ENCODE data around the gene KCNQ5. TPM values are rescaled to one million over a fixed set of nuclear protein-coding genes. Genes with fewer than 3 reads are reported as not detected.

Gene KCNQ5
- total RNA-seq, 1 experiment from 2014 or later = 2.0 TPM

- no peak for TF ChIP-seq ZNF532 (CRISPR knock-in tag; IDR thresholded peaks at IDR 0.05; ENCODE audit: borderline replicate concordance)
- no peak for TF ChIP-seq NR1H2 (CRISPR knock-in tag; IDR thresholded peaks at IDR 0.05)
- TF ChIP-seq FOXK1 (CRISPR knock-in tag; IDR thresholded peaks at IDR 0.05) = no peak
- TF ChIP-seq IRF2 (CRISPR knock-in tag; IDR thresholded peaks at IDR 0.05; ENCODE audit: borderline replicate concordance, low read depth) = no peak
- TF ChIP-seq SOX15 (CRISPR knock-in tag; IDR thresholded peaks at IDR 0.05) = no peak
- no peak for TF ChIP-seq CBFB (CRISPR knock-in tag; IDR thresholded peaks at IDR 0.05; ENCODE audit: low read depth)
- no peak for TF ChIP-seq TEAD1 (CRISPR knock-in tag; IDR thresholded peaks at IDR 0.05)
- TF ChIP-seq TCF7 (CRISPR knock-in tag; IDR thresholded peaks at IDR 0.05; ENCODE audit: low read depth) = no peak
- TF ChIP-seq, protein P1, sequence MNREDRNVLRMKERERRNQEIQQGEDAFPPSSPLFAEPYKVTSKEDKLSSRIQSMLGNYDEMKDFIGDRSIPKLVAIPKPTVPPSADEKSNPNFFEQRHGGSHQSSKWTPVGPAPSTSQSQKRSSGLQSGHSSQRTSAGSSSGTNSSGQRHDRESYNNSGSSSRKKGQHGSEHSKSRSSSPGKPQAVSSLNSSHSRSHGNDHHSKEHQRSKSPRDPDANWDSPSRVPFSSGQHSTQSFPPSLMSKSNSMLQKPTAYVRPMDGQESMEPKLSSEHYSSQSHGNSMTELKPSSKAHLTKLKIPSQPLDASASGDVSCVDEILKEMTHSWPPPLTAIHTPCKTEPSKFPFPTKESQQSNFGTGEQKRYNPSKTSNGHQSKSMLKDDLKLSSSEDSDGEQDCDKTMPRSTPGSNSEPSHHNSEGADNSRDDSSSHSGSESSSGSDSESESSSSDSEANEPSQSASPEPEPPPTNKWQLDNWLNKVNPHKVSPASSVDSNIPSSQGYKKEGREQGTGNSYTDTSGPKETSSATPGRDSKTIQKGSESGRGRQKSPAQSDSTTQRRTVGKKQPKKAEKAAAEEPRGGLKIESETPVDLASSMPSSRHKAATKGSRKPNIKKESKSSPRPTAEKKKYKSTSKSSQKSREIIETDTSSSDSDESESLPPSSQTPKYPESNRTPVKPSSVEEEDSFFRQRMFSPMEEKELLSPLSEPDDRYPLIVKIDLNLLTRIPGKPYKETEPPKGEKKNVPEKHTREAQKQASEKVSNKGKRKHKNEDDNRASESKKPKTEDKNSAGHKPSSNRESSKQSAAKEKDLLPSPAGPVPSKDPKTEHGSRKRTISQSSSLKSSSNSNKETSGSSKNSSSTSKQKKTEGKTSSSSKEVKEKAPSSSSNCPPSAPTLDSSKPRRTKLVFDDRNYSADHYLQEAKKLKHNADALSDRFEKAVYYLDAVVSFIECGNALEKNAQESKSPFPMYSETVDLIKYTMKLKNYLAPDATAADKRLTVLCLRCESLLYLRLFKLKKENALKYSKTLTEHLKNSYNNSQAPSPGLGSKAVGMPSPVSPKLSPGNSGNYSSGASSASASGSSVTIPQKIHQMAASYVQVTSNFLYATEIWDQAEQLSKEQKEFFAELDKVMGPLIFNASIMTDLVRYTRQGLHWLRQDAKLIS (CRISPR knock-in tag; IDR thresholded peaks at IDR 0.05; ENCODE audit: borderline replicate concordance) = no peak
- no peak for TF ChIP-seq PRRX2 (CRISPR knock-in tag; IDR thresholded peaks at IDR 0.05)
These were observed 464.9 kb downstream of the KCNQ5 start (continued) for GRCh38 chr6:73086726-73087125.

DNA sequence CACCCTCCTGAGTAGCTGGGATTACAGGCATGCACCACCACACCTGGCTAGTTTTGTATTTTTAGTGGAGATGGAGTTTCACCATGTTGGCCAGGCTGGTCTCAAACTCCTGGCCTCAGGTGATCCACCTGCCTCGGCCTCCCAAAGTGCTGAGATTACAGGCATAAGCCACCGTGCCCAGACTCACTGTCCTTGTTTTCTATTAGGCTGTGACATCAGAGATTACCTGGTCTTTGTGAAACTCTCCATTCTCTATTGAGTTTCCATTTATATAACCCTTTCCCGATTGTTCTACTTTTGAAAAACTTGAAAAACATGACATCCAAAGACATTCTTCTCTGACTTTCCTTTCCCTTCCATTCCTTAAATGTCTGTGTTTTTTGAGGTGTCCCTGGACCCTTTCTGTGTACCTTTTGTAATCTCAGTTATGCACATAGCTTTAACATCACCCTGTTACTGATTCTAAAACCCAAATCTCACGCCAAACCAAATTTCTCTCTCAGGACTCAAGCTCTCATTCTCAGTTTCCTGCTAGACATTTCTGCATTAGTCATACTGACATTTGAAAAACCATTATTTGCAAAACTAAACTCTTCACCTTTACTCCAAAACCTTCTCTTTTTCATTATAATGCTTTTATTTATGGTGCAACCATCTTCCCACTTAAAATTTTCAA, 466.4 kb downstream of the KCNQ5 start:
- no peaks in the 10 kb centered on the region for H3K27me3 Mint-ChIP-seq (ENCODE audit: low read depth)
- H3K4me1 Mint-ChIP-seq = peaks cover 23% of the 10 kb centered on the region
- DNase-seq (ENCODE audit: low spot score) = no peak
- no peak overlapping the region for H3K4me3 Mint-ChIP-seq
- ChIA-PET POLR2A (no interaction called here), CTCF (interaction anchor here (0.7 kb wide), 1 partner anchor 46 kb away, joined by 3 read pairs; no protein-coding TSS in a partner anchor)
- no peak overlapping the region for H3K27ac Mint-ChIP-seq
- H3K9me3 Mint-ChIP-seq = peaks cover 24% of the 10 kb centered on the region
- ATAC-seq = no peak
- H3K36me3 Mint-ChIP-seq = no peaks in the 10 kb centered on the region
- TF ChIP-seq SMAD3 (CRISPR knock-in tag; IDR thresholded peaks at IDR 0.05; ENCODE audit: borderline replicate concordance) (no peak), NR3C1 (CRISPR knock-in tag; conservative IDR thresholded peaks at IDR 0.05; ENCODE audit: low read depth) (no peak), CREB1 (CRISPR knock-in tag; IDR thresholded peaks at IDR 0.05) (no peak), E2F1 (CRISPR knock-in tag; IDR thresholded peaks at IDR 0.05) (no peak), CTCF (IDR thresholded peaks at IDR 0.05) (no peak), SMAD4 (CRISPR knock-in tag; IDR thresholded peaks at IDR 0.05) (no peak), IRF1 (CRISPR knock-in tag; IDR thresholded peaks at IDR 0.05) (no peak)
- TF ChIP-seq, protein P2, sequence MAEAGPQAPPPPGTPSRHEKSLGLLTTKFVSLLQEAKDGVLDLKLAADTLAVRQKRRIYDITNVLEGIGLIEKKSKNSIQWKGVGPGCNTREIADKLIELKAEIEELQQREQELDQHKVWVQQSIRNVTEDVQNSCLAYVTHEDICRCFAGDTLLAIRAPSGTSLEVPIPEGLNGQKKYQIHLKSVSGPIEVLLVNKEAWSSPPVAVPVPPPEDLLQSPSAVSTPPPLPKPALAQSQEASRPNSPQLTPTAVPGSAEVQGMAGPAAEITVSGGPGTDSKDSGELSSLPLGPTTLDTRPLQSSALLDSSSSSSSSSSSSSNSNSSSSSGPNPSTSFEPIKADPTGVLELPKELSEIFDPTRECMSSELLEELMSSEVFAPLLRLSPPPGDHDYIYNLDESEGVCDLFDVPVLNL (CRISPR knock-in tag; IDR thresholded peaks at IDR 0.05; ENCODE audit: borderline replicate concordance, low read depth) = no peak
- TF ChIP-seq, protein P3, sequence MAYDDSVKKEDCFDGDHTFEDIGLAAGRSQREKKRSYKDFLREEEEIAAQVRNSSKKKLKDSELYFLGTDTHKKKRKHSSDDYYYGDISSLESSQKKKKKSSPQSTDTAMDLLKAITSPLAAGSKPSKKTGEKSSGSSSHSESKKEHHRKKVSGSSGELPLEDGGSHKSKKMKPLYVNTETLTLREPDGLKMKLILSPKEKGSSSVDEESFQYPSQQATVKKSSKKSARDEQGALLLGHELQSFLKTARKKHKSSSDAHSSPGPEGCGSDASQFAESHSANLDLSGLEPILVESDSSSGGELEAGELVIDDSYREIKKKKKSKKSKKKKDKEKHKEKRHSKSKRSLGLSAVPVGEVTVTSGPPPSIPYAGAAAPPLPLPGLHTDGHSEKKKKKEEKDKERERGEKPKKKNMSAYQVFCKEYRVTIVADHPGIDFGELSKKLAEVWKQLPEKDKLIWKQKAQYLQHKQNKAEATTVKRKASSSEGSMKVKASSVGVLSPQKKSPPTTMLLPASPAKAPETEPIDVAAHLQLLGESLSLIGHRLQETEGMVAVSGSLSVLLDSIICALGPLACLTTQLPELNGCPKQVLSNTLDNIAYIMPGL (CRISPR knock-in tag; IDR thresholded peaks at IDR 0.05) = no peak
- TF ChIP-seq, protein P4, sequence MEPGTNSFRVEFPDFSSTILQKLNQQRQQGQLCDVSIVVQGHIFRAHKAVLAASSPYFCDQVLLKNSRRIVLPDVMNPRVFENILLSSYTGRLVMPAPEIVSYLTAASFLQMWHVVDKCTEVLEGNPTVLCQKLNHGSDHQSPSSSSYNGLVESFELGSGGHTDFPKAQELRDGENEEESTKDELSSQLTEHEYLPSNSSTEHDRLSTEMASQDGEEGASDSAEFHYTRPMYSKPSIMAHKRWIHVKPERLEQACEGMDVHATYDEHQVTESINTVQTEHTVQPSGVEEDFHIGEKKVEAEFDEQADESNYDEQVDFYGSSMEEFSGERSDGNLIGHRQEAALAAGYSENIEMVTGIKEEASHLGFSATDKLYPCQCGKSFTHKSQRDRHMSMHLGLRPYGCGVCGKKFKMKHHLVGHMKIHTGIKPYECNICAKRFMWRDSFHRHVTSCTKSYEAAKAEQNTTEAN (CRISPR knock-in tag; IDR thresholded peaks at IDR 0.05) = no peak

Data from WTC11 (cell line).